SK-N-MC (cell line): ENCODE data around the gene BRPF1.

Source experiments
- EZH2 ChIP-seq: fragments of 200-600 bp; sonication (generic); IDR thresholded peaks from one replicate; pipeline ENCODE4 v1.6.1; 2017; ENCODE audit warnings: antibody characterized with exemption
- POLR2AphosphoS5 ChIP-seq: IDR thresholded peaks from 2 replicates; pipeline ENCODE4 v1.6.1; 2012; ENCODE audit warnings: mild to moderate bottlenecking, low read depth, low read length, borderline replicate concordance

- TF ChIP-seq EZH2 (no peak), POLR2AphosphoS5 (peak; percentile 79)
Measured at GRCh38 chr3:9731206-9732079, at the start of gene BRPF1.
